GM18867 (cell line): ENCODE measurements around the gene RET.

Experiments
- ATAC-seq: cut with Tn5 transposase; IDR thresholded peaks from one replicate; pipeline ENCODE4 v1.9.1; 2021; ENCODE audit warnings: mild to moderate bottlenecking, moderate library complexity; ENCODE audit not compliant: unreplicated experiment

Gene RET

GRCh38 chr10:43044448-43044921, 32.4 kb upstream of the RET start:
- ATAC-seq = no peak

GRCh38 chr10:43044961-43045621, 31.8 kb upstream of the RET start:
- no peak for ATAC-seq

GRCh38 chr10:43045631-43046287, 31.1 kb upstream of the RET start:
- no peak for ATAC-seq

GRCh38 chr10:43046288-43046991, 30.4 kb upstream of the RET start:
- ATAC-seq = no peak

- ATAC-seq = no peak
Observed at GRCh38 chr10:43047288-43047970, 29.4 kb upstream of the RET start.

- no peak for ATAC-seq
Observed at GRCh38 chr10:43048301-43049051, 28.4 kb upstream of the RET start.

- ATAC-seq = no peak
Observed at GRCh38 chr10:43049081-43049551, 27.8 kb upstream of the RET start.

GRCh38 chr10:43050011-43050410, 26.9 kb upstream of the RET start:
- no peak for ATAC-seq

GRCh38 chr10:43053825-43054224, 23.0 kb upstream of the RET start:
- no peak for ATAC-seq

GRCh38 chr10:43054593-43054992, 22.3 kb upstream of the RET start:
- no peak for ATAC-seq

GRCh38 chr10:43055217-43055616, 21.7 kb upstream of the RET start:
- ATAC-seq = no peak

GRCh38 chr10:43055991-43056567, 20.8 kb upstream of the RET start:
- ATAC-seq = no peak

GRCh38 chr10:43056568-43057011, 20.3 kb upstream of the RET start:
- no peak for ATAC-seq

GRCh38 chr10:43057231-43057711, 19.6 kb upstream of the RET start:
- ATAC-seq = no peak

GRCh38 chr10:43057831-43058340, 19.0 kb upstream of the RET start:
- ATAC-seq = no peak

- no peak for ATAC-seq
Observed at GRCh38 chr10:43058716-43059335, 18.0 kb upstream of the RET start.

- ATAC-seq = no peak
Observed at GRCh38 chr10:43059336-43059720, 17.5 kb upstream of the RET start.

GRCh38 chr10:43059828-43060227, 17.0 kb upstream of the RET start:
- ATAC-seq = no peak

GRCh38 chr10:43060291-43060690, 16.6 kb upstream of the RET start:
- no peak for ATAC-seq
